Fibroblast of lung (primary cell): Measurements from ENCODE around the gene ITLN2. TPM values are rescaled to one million over a fixed set of nuclear protein-coding genes. Genes with fewer than 3 reads are reported as not detected.
"Not testable (repeated sequence)": the region's sequence is repeated elsewhere in the genome, so short reads cannot be mapped to it uniquely, and the experiment has no call there.

Experiments
- DNase-seq, 2 donors: peaks; one replicate each; pipeline versions ENCODE4 v3.0.0 to v3.0.0-alpha.2; 2010; ENCODE audit warnings: low read depth in 2 of 2
- H2AFZ ChIP-seq: 2 replicates; pipeline ENCODE4 v1.5.1; 2012; ENCODE audit warnings: low read length, control low read depth, inconsistent platforms
- H3K27ac ChIP-seq: 2 replicates; pipeline ENCODE4 v1.5.1; 2011; ENCODE audit warnings: low read length, control low read depth; ENCODE audit not compliant: insufficient read depth
- H3K27me3 ChIP-seq: 2 replicates; pipeline ENCODE4 v1.5.1; 2011; ENCODE audit warnings: mild to moderate bottlenecking, low read length; ENCODE audit not compliant: control insufficient read depth, insufficient read depth
- H3K36me3 ChIP-seq: 2 replicates; pipeline ENCODE4 v1.5.1; 2011; ENCODE audit warnings: low read length; ENCODE audit not compliant: control insufficient read depth, insufficient read depth
- H3K4me1 ChIP-seq: 2 replicates; pipeline ENCODE4 v1.5.1; 2011; ENCODE audit warnings: low read length; ENCODE audit not compliant: control insufficient read depth, insufficient read depth; ENCODE audit errors: extremely low read depth
- H3K4me2 ChIP-seq: 2 replicates; pipeline ENCODE4 v1.5.1; 2011; ENCODE audit warnings: low read length, control low read depth; ENCODE audit not compliant: insufficient read depth; ENCODE audit errors: extremely low read depth
- H3K4me3 ChIP-seq, 4 experiments: fragments of 200-600 bp in 1 of 4; sonication (generic) in 1 of 4; replicated peaks in 1 of 4; 2 replicates each; pipeline ENCODE4 v1.5.1; 2011 to 2016; ENCODE audit warnings: low read length in 4 of 4, low read depth in 3 of 4, mild to moderate bottlenecking in 3 of 4, control low read depth in 2 of 4, inconsistent platforms in 1 of 4, mixed read lengths in 1 of 4; ENCODE audit not compliant: insufficient read depth in 1 of 4; ENCODE audit errors: control extremely low read depth in 1 of 4
- H3K79me2 ChIP-seq: 2 replicates; pipeline ENCODE4 v1.5.1; 2012; ENCODE audit warnings: mild to moderate bottlenecking, low read length, inconsistent platforms; ENCODE audit not compliant: control insufficient read depth, insufficient read depth
- H3K9ac ChIP-seq: 2 replicates; pipeline ENCODE4 v1.5.1; 2011; ENCODE audit warnings: mild to moderate bottlenecking, low read length, control low read depth; ENCODE audit not compliant: insufficient read depth
- H3K9me3 ChIP-seq: 2 replicates; pipeline ENCODE4 v1.5.1; 2012; ENCODE audit warnings: low read depth, low read length; ENCODE audit not compliant: control insufficient read depth, insufficient read depth
- H4K20me1 ChIP-seq: 2 replicates; pipeline ENCODE4 v1.5.1; 2011; ENCODE audit warnings: low read length; ENCODE audit not compliant: control insufficient read depth, insufficient read depth; ENCODE audit errors: extremely low read depth
- CTCF ChIP-seq, 2 donors: IDR thresholded peaks in 1 of 2; conservative IDR thresholded peaks in 1 of 2; 1 replicate in 1 of 2; 2 replicates in 1 of 2; pipeline ENCODE4 v1.5.1; 2011 to 2012; ENCODE audit warnings: low read length in 2 of 2, control low read depth in 1 of 2, inconsistent platforms in 1 of 2, low read depth in 1 of 2, mild to moderate bottlenecking in 1 of 2
- EZH2 ChIP-seq: IDR thresholded peaks from 2 replicates; pipeline ENCODE4 v1.5.1; 2012; ENCODE audit warnings: low read length, control low read depth, mild to moderate bottlenecking; ENCODE audit errors: missing control alignments
- polyA plus RNA-seq, 2 donors: library from polyadenylated mRNA; depleted of rRNA in 1 of 2; stranded (reverse) in 1 of 2; unstranded in 1 of 2; fragments of >200 nt; gene quantifications; 2 replicates each; pipeline ENCODE4 v1.2.1, GENCODE V29; 2011 to 2012; ENCODE audit warnings: missing spikeins in 1 of 2
- total RNA-seq: library from RNA; depleted of rRNA; stranded (reverse); fragments of >200 nt; gene quantifications from 2 replicates; pipeline ENCODE4 v1.2.1, GENCODE V29; 2014

Gene ITLN2
- total and polyA plus RNA-seq, 2 donors (not counting 1 experiment from before 2014, with no cell fraction given): not detected

- no peaks in the 10 kb centered on the region for H4K20me1 ChIP-seq
- no peak overlapping the region for H3K27ac ChIP-seq
- H2AFZ ChIP-seq: no peak overlapping the region
- H3K79me2 ChIP-seq: no peaks in the 10 kb centered on the region
- no peaks in the 10 kb centered on the region for H3K4me1 ChIP-seq
- H3K4me3 ChIP-seq: no peak overlapping the region
- H3K4me2 ChIP-seq: no peak overlapping the region
- H3K9me3 ChIP-seq: no peaks in the 10 kb centered on the region
- no peak overlapping the region for H3K9ac ChIP-seq
- no peak for DNase-seq
- no peaks in the 10 kb centered on the region for H3K36me3 ChIP-seq
- H3K27me3 ChIP-seq: no peaks in the 10 kb centered on the region
- no peak for TF ChIP-seq EZH2
- no peak for TF ChIP-seq CTCF (conservative IDR thresholded peaks at IDR 0.05 in 1 of 2, IDR thresholded peaks at IDR 0.05 in 1 of 2; ENCODE audit: low read depth in 1 of 2, low read length in 2 of 2)
These were observed 29.6 kb downstream of the ITLN2 start for GRCh38 chr1:160924791-160925651.

- no peak for DNase-seq
- TF ChIP-seq CTCF (conservative IDR thresholded peaks at IDR 0.05 in 1 of 2, IDR thresholded peaks at IDR 0.05 in 1 of 2; ENCODE audit: low read depth in 1 of 2, low read length in 2 of 2): no peak
- TF ChIP-seq EZH2: no peak
- Histone ChIP-seq H4K20me1 (no peaks in the 10 kb centered on the region), H3K9ac (no peak overlapping the region), H3K79me2 (no peaks in the 10 kb centered on the region), H2AFZ (no peak overlapping the region), H3K27ac (no peak overlapping the region), H3K4me3 (no peak overlapping the region), H3K4me1 (no peaks in the 10 kb centered on the region), H3K36me3 (no peaks in the 10 kb centered on the region), H3K4me2 (no peak overlapping the region), H3K27me3 (no peaks in the 10 kb centered on the region), H3K9me3 (no peaks in the 10 kb centered on the region)
These were observed 37.9 kb downstream of the ITLN2 start for GRCh38 chr1:160916666-160917065.

DNA sequence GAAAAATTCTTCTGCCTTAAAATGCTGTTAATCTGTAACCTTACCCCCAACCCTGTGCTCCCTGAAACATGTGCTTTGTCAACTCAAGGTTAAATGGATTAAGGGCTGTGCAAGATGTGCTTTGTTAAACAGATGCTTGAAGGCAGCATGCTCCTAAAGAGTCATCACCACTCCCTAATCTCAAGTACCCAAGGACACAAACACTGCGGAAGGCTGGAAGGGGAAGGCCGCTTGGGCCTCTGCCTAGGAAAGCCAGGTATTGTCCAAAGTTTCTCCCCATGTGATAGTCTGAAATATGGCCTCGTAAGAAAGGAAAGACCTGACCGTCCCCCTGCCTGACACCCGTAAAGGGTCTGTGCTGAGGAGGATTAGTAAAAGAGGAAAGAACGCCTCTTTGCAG lies 41.4 kb downstream of the ITLN2 start:
- not testable (repeated sequence) for H3K9me3 ChIP-seq, H3K9ac ChIP-seq, H3K79me2 ChIP-seq, H3K4me1 ChIP-seq, H3K4me3 ChIP-seq, DNase-seq, H3K4me2 ChIP-seq, H4K20me1 ChIP-seq, H2AFZ ChIP-seq, H3K27me3 ChIP-seq, H3K36me3 ChIP-seq, H3K27ac ChIP-seq
